RPMI7951 (cell line): Measurements from ENCODE around the gene TNFSF15. TPM values are rescaled to one million over a fixed set of nuclear protein-coding genes. Genes with fewer than 3 reads are reported as not detected.
A peak's percentile ranks its signal among the peaks of the same experiment; 100 is the strongest.
"Not testable (repeated sequence)": the region's sequence is repeated elsewhere in the genome, so short reads cannot be mapped to it uniquely, and the experiment has no call there.

Source experiments
- DNase-seq: peaks from one replicate; pipeline ENCODE4 v3.0.0-alpha.2; 2012; ENCODE audit warnings: low read depth
- total RNA-seq: library from RNA; depleted of rRNA; stranded (reverse); fragments of >200 nt; shearing (Covaris generic); gene quantifications from 2 replicates; pipeline ENCODE4 v1.2.3, GENCODE V29; 2014; rRNA removed

Gene TNFSF15
- total RNA-seq, 1 experiment from 2014 or later: 0.24 TPM

DNA sequence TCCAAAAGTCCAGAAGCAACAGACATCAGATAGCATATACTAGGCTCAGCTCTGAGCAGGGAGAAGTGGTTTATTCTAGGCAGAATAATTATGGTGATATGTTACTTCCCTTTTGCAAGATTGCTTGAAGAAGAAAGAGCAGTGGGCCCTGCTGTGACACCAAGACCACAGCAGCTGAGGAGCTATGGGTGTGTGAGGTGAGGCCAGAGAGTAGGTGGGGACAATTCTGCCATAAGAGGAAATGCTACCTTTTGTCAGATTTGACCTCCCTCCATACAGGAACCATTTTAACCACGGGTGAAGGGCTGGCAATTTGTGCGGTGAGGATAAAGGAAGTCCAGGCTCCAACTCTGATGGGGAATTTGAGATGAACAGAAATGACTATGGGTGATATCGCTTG is 51.3 kb downstream of the TNFSF15 start:
- DNase-seq: no peak

- peak; percentile 28 for DNase-seq
Measured at GRCh38 chr9:114746591-114747346, 59.1 kb downstream of the TNFSF15 start.

DNA sequence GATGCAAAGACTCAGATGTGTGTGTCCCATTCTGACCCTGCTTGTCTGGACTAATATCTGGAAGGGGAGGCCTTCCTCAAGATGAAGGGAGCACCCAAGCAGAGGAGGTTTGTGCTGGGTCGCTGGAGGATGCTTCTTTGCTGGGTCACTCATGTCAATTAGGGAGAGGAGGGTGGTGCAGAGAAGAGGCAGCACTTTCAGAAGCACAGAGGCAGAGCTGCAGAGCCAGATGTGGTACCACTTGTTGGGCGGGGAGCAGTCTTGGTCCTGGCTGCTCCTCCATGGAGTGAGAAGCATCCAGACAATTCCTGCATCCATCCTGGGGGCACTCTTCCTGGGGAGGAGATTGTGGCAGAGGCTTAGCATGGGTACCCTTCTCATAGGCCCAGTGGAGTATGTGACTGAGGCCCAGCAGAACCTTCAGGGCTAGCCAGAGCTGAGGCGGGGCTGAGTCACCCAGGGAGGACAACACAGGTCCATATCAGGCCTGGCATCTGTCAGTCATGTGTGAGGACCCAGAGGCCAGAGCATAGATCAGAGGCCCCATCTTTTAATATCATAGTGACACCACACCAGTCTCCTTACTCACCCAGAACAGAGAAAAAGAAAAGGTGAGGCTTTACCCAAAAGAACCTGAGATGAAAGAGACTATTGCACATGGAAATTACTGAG is 59.8 kb downstream of the TNFSF15 start:
- DNase-seq: no peak

GRCh38 chr9:114745108-114745848 is 60.6 kb downstream of the TNFSF15 start:
- peak; percentile 40 for DNase-seq

DNA sequence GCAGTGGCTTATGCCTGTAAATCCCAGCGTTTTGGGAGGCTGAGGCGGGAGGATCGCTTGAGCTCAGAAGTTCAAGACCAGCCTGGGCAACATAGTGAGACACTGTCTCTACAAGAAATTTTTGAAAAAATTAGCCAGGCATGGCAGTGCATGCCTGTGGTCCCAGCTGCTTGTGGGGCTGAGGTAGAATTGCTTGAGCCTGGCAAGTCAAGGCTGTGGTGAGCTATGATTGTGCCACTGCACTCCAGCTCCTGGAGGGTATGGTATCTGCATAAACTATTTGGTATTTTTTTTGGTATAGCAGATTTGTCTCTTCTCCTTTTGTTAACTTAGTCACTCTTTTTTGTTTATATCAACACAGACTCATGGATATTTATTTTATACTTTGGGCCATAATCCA is 62.4 kb downstream of the TNFSF15 start:
- DNase-seq: no peak

DNA sequence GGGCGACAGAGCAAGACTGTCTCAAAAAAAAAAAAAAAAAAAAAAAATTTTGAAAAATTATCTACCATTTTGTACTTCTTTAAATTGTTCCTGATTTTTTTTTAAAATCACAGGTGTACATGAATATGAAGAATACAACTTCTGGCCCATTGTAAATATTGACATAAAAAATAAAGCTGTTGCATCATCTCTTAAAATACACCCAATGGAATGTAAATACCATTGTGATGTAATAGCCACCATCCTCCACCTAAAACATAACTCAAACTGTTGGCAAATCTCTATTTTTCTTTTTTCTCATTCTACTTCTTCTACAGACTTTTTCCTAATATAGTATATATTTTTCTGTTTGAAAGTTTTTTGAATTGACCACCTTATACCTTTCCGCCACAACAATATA is 62.9 kb downstream of the TNFSF15 start:
- no peak for DNase-seq

GRCh38 chr9:114741521-114741920 is 64.3 kb downstream of the TNFSF15 start:
- not testable (repeated sequence) for DNase-seq

GRCh38 chr9:114738581-114739316 is 67.1 kb downstream of the TNFSF15 start:
- DNase-seq: peak; percentile 83

- no peak for DNase-seq
Measured at GRCh38 chr9:114737847-114738246, 68.0 kb downstream of the TNFSF15 start.

DNA sequence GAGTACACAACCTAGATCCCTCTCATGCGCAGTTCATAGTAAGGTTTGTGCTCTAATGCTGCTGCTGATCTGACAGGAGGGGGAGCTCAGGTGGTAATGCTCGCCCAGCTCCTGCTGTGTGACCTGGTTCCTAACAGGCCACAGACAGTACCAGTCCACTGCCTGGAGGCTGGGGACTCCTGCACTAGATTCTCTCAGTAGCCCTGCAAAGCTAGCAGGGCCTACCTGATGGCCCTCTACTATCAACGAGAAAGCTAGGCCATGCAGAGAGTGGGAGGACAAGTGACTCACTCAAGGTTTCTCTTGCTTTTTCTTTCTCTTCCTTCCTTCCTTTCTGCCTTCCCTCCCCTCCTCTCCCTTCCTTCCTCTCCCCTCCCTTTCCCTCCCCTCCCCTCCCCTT is 68.7 kb downstream of the TNFSF15 start:
- no peak for DNase-seq

DNA sequence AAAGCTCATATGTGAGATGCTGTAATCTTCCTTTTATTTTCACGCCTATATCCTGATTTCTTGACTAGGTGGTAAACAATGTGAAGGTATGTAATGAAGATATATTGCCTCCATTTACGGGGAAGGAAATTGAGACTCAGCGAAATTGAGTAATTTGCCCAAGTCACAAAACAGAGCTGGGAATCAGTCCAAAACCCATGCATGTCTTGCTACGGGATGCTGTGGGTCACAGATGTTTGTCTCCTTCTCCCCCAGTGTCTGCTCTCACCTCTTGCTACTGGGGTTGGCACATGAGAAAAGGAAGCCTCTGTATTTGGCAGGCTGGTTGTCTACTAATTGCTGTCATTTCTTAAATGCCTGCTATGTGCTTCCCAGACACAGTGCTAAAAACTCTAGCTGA is 70.1 kb downstream of the TNFSF15 start:
- DNase-seq: peak; percentile 84

DNA sequence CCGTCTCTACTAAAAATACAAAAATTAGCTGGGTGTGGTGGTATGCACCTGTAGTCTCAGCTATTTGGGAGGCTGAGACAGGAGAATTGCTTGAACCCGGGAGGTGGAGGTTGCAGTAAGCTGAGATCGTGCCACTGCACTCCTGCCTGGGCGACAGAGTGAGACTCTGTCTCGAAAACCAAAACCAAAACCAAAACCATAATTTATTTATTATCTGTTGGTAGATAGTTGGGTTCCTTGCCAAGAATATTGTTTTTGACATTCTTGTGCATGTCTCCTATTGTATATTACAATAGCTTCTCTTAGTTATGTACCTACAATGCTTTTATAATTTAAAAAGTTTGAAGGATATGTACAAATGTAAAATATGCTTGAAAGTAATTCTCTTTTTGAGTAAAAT is 70.7 kb downstream of the TNFSF15 start:
- not testable (repeated sequence) for DNase-seq

Other genes with a start within 250 kb of the TNFSF15 start
- 98.8 and 114 TPM in 2 replicates for gene ATP6V1G1, start 218.3 kb downstream of the TNFSF15 start, total RNA-seq
- gene TMEM268, start 194.7 kb downstream of the TNFSF15 start, total RNA-seq: 2.2 and 2.4 TPM in 2 replicates
- not detected in 2 replicates for gene TEX53, start 148.2 kb downstream of the TNFSF15 start, total RNA-seq
- gene TEX48, start 123.8 kb downstream of the TNFSF15 start, total RNA-seq: not detected in 2 replicates
- gene TNFSF8, start 124.6 kb upstream of the TNFSF15 start, total RNA-seq: not detected in 2 replicates